HG03280 (cell line): ENCODE data around the gene C9orf152.

Experiments used
- ATAC-seq: cut with Tn5 transposase; IDR thresholded peaks from one replicate; pipeline ENCODE4 v1.9.1; 2021; ENCODE audit warnings: mild to moderate bottlenecking, moderate library complexity; ENCODE audit not compliant: unreplicated experiment

The C9orf152 gene

DNA sequence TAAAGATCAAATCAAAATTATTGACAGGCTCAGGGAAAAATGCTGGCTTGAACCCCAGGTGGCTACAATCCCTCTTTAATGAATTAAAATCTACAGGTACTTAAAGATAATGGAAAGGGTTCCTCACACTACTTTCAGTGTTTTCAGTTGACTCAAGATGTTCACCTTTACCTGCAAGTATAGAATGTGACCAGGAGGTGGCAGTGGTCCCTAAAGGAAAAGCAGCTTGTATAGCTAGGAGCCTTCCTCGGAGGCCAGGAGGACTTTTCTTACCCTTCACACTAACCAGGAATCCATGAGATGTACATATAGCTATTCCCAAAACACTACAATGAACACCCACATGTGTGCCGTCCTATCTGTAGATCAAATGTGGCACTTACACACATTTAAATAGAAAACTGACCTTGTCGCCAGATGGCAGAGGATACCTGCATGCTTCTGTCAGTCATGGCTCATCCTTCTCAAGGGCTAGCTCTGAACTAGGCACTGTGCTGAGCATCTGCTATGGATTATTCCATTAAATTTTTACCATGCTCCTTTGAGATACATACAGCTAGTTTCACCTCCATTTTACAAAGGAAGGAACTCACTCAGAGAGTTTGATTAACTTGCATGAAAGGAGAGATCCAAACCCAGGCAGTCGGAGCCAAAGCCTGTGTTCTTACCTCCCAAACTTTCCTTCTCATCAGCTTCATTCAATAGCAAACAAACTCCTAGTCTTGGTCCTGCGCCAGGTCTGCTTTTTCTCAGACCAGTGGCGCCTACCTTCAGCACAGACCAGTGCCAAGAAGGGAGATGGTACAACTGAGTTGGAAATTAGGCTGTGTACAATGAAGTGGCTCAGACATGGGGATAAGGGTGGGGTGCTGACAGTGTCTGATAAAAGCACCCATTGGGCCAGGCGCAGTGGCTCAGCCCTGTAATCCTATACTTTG, 24.5 kb downstream of the C9orf152 start:
- peak; percentile 79 for ATAC-seq

GRCh38 chr9:110180511-110181434, 27.2 kb downstream of the C9orf152 start:
- no peak for ATAC-seq

GRCh38 chr9:110179734-110180133, 28.2 kb downstream of the C9orf152 start:
- no peak for ATAC-seq

GRCh38 chr9:110178281-110178680, 29.7 kb downstream of the C9orf152 start:
- ATAC-seq: no peak

DNA sequence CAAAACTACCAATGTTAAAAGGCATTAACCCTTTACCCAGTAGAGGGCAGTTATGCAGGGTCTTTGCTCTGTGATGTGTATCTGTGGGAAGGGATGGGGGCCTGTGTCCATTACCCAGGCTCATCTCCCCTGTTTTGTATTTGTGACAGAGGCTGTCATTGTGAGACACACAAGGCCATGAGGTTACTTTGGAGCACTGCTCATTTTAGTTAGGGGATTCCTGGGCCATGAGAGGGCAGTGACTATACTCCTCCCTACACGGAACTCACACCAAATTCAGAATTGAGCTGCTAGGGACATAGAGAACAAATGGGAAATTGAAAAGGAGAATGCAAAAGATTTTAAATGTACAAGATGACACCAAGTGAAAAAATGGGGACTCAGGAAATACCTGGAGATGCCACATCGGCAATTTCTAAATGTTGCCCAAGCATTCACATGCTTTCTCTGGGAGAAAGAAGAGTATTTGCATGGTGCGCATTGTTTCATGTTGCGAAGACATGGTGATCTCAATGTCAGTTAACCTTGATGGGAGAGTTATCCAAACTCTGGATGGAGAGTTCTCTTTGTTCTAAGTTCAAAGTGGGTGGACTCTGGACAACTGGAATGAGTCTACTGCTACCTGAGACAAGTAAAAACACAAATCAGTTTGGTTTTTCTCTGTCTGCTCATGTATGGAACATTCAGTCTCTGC, 32.5 kb downstream of the C9orf152 start:
- ATAC-seq: no peak

GRCh38 chr9:110173322-110173642, 34.7 kb downstream of the C9orf152 start:
- ATAC-seq: no peak

DNA sequence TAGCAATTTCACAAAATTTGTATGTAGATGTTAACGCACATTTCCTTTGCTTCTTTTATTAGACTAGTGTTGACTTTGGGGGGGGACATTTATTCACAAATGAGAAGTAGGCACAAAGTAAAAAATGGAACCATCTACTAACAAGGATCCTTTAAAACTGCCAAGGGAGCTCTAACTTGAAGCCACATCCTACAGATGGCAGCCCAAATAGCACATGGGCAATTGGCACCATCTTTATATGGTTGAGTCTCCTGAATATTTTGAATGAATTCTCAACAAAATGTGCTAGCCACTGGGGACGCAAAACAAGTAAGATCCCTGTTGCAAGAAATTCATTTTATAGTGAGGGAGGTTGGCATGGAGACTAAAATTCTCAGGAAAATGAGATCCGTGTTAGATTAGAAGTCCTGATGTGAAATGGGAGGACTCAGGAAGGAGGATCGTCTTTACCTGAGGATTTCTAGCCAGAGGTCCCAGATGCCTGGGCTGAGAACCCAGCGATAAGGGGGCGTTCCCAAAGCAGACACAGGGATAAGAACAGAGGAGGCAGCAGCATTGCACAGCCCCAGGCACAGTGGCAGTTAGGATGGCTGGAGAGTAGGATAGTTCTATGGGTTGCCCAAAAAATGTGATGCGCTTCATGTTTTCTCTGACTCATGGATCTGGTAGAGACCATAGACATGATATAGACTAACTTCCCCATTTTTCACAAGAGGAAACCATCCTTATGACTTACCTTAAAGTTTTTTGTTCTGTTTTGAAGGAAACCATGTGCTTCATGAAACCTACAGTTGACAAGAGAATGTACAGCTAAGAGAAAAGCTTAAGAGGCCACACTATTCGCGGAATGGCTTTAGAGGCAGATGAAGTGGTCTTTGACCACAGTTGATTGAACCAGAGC, 37.4 kb downstream of the C9orf152 start:
- ATAC-seq: no peak

GRCh38 chr9:110168486-110168885, 39.5 kb downstream of the C9orf152 start:
- ATAC-seq: no peak

DNA sequence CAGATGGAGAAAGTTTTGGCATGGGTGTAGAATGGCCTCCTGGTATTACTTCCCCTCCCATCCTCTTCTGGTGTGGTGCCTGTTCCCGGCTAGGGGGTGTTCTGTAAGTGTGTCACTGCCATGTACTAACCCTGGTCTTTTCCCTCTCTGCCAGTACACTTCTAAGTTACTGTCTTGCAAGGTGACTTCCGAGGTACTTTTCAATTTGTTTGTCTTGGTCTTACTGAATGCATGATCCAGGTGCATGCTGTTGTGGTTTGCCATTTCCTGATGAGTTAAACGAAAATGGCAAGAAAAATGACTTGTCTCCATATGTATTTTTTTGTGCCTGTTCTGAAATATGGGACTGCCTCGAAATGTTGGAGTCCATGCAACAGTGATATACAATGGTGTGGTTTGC, 46.0 kb downstream of the C9orf152 start:
- ATAC-seq: no peak

GRCh38 chr9:110160685-110161084, 47.3 kb downstream of the C9orf152 start:
- no peak for ATAC-seq

DNA sequence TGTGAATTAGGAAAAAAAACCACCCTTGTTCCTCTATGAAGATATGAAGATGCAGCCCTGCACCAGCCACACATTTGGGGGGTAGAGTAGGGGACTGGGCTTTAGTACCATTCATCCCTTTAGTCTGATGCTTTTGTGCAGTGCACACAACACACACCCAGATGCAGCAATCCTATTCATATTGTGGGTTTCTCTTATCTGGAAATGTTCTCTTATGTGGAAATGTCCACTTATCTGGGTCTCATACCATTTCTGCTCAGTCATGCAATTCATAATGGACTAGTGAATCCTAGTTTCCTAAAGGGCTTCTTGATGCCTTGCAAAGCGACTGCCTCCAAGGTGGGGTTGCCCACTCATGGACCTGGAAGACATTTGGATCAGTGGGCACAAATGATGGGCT, 47.8 kb downstream of the C9orf152 start:
- ATAC-seq: no peak

DNA sequence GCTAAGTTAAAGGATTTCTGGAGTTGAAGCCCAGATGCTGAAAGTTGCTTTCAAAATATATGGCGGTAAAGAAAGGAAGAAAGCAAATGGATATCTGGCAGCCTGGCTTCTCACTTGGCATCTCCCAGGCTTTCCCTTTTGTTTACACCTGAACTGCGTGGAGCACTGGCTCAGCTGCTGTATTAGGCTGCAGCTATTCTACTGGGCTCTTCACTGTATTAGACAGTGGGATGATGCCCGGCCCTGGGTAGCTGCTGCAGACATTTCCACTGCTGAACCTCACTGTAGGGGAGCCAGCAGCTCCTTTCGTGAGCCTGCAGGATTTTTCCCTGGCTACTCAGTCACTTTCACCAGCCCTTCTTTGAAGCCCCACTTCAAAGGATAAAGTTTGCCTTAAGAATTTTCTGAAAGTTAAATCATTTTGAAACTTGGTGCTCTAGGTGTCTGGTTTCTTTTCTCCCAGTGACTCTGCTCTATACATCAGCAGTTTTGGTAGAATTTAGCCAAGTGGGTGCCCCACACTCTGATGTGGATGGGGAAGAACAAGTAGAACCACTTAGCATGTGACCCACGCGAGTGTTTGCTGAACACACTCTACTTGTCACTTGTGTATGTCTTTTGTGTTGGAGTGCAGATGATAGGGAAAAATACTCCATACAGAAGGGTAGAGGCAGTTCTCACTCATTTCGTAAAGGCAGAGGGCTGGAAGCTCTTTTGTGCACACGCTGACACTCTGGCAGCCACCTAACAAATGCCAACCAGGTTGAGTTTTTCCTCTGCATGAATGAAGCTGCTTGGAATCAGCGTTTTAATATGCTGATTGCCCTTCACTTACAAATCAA, 49.9 kb downstream of the C9orf152 start:
- ATAC-seq: no peak

- ATAC-seq: peak; percentile 66
Observed at GRCh38 chr9:110156902-110157301, 51.1 kb downstream of the C9orf152 start.

GRCh38 chr9:110156416-110156815, 51.5 kb downstream of the C9orf152 start:
- no peak for ATAC-seq

DNA sequence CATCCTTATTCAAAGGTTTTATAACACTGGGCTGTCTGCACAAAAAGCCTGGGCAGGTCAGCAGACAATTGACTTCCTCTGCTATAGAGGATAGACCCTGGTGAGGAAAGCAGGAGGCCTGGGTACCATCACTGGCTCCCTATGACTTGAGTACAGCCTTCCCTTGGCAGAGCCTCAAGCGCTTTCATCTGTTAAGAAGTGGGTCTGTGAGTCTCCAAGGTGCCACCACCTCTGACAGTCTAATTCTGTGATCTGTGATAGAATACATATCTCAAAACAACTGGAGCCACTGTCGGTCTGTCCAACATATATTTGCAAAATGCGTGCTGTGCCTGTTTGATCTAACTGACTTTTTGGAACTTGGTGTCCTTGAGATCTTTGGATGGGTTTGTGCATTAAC, 52.2 kb downstream of the C9orf152 start:
- ATAC-seq: no peak

DNA sequence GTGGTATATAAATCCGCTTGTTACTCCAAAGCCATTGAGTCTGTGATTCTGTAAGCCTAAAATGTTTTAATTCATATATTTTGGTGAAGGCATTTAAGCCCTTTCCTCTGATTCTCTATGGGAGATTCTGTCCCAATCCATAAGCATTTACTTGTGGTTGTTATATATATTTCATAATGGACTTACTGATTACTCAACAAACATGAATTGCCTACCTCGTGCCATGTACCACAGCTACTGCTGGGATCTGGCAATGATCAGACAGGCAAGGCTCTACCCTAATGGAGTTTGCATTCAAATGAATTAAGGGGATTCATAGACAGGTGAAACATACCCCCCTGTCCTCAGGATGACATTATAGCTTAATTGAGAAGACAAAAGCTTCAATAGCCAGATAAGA, 54.5 kb downstream of the C9orf152 start:
- ATAC-seq: no peak

- ATAC-seq: no peak
Observed at GRCh38 chr9:110152704-110153374, 55.1 kb downstream of the C9orf152 start.
